Measurements from ENCODE around the gene SLC9A8. TPM values are rescaled to one million over a fixed set of nuclear protein-coding genes. Genes with fewer than 3 reads are reported as not detected.

The SLC9A8 gene
- total RNA-seq, 1 experiment from 2014 or later = 6.7 TPM

- Histone ChIP-seq H3K36me3 (ENCODE audit: control insufficient read depth in 1 of 2, insufficient read depth in 2 of 2, low read length in 2 of 2) (peaks cover 6% of the 10 kb centered on the region in 2 experiments; a peak in 1 of 4 replicates), H3K9me3 (ENCODE audit: control insufficient read depth in 1 of 2, insufficient read depth in 1 of 2, low read depth in 1 of 2, low read length in 2 of 2) (no peaks in the 10 kb centered on the region), H3K27me3 (ENCODE audit: insufficient read depth, low read length) (no peaks in the 10 kb centered on the region), H3K79me2 (ENCODE audit: insufficient read depth, low read length) (peaks cover 50% of the 10 kb centered on the region), H3K4me3 (replicated peaks in 1 of 2; ENCODE audit: low read depth in 1 of 2, low read length in 2 of 2) (peak within 1 kb of the TSS; percentile 96 to 99), H4K20me1 (ENCODE audit: insufficient read depth) (no peaks in the 10 kb centered on the region), H3K4me1 (ENCODE audit: control insufficient read depth in 1 of 2, insufficient read depth in 2 of 2, low read length in 2 of 2) (peaks cover 18 to 27% of the 10 kb centered on the region in 2 experiments), H2AFZ (ENCODE audit: low read depth, low read length, poor library complexity, severe bottlenecking) (peak within 1 kb of the TSS; percentile 98), H3K4me2 (ENCODE audit: low read length) (peak within 1 kb of the TSS; percentile 75), H3K9ac (ENCODE audit: low read length) (peak within 1 kb of the TSS; percentile 97), H3K9me2 (ENCODE audit: insufficient read depth) (no peaks in the 10 kb centered on the region), H3K27ac (ENCODE audit: low read depth, low read length) (peak within 1 kb of the TSS; percentile 65)
- TF ChIP-seq FOSL1 (IDR thresholded peaks at IDR 0.05; ENCODE audit: low read depth) (no peak), SRF (IDR thresholded peaks at IDR 0.05; ENCODE audit: low read depth) (no peak), SP1 (IDR thresholded peaks at IDR 0.05; ENCODE audit: low read depth) (peak; percentile 89), YY1 (IDR thresholded peaks at IDR 0.05; ENCODE audit: extremely low read depth, insufficient replicate concordance, low read depth, low read length) (peak; percentile 98), CBX3 (IDR thresholded peaks at IDR 0.05; ENCODE audit: low read depth) (0 out of 2 replicates have a peak, but pooled peaks have one; percentile 45), POLR2AphosphoS5 (IDR thresholded peaks at IDR 0.05; ENCODE audit: low read depth, low read length) (peak; percentile 94), EGR1 (IDR thresholded peaks at IDR 0.05; ENCODE audit: low read depth) (peak; percentile 78), TCF7L2 (IDR thresholded peaks at IDR 0.05; ENCODE audit: borderline replicate concordance, extremely low read depth, insufficient read depth, insufficient read length) (no peak), CEBPB (IDR thresholded peaks at IDR 0.05; ENCODE audit: low read depth) (peak; percentile 63; the same call in 1 of the 2 replicates), POLR2A (IDR thresholded peaks at IDR 0.05; ENCODE audit: borderline replicate concordance, extremely low read depth, insufficient read depth, insufficient read length) (peak; percentile 58), JUND (IDR thresholded peaks at IDR 0.05) (peak; percentile 58; the same call in 1 of the 2 replicates), SIN3A (IDR thresholded peaks at IDR 0.05; ENCODE audit: low read depth) (peak; percentile 90), ZFX (IDR thresholded peaks at IDR 0.05) (peak; percentile 33; the same call in 1 of the 2 replicates), EZH2phosphoT487 (IDR thresholded peaks at IDR 0.05; ENCODE audit: borderline replicate concordance) (no peak), MAX (IDR thresholded peaks at IDR 0.05) (peak; percentile 74; the same call in 1 of the 2 replicates)
- peak; percentile 83 for DNase-seq (ENCODE audit: low read depth, low spot score)
- intact Hi-C loops (cut with micrococcal nuclease) = loop anchor here (1.0 kb wide), 1 partner anchor 8 kb away; no protein-coding TSS in a partner anchor
- peak; percentile 89 for ATAC-seq
- POLR2A ChIA-PET = interaction anchor here (0.7 to 1.3 kb wide), 3 partner anchors 21 to 592 kb away, joined by 3 read pairs; no protein-coding TSS in a partner anchor
- RAD21 ChIA-PET (ENCODE audit: low non-redundant PET in 1 of 2, low total read pairs in 2 of 2, uncharacterized antibody in 2 of 2, unreplicated experiment in 2 of 2) = no interaction called here
- CTCF ChIA-PET = interaction anchor here (0.8 to 3.0 kb wide), 6 partner anchors 29 to 328 kb away, joined by 3 to 10 read pairs (median 4); no protein-coding TSS in a partner anchor
- no TSS peak for BruUV-seq (replicated peaks)
These were observed 123.8 kb downstream of the SLC9A8 start, which contains the start of gene RNF114 for GRCh38 chr20:49936153-49937026. TSS of gene RNF114 (plus strand) at chr20:49936397. CDS start at chr20:49936413, 16 bp downstream.
